GM19099 (cell line): Measurements from ENCODE around the gene KLHL29.

Experiments
- POLR2A ChIP-seq: IDR thresholded peaks from 3 replicates; pipeline ENCODE4 v1.6.1; 2011; ENCODE audit warnings: low read depth; ENCODE audit not compliant: insufficient read length; ENCODE audit errors: extremely low read depth

Gene KLHL29

DNA sequence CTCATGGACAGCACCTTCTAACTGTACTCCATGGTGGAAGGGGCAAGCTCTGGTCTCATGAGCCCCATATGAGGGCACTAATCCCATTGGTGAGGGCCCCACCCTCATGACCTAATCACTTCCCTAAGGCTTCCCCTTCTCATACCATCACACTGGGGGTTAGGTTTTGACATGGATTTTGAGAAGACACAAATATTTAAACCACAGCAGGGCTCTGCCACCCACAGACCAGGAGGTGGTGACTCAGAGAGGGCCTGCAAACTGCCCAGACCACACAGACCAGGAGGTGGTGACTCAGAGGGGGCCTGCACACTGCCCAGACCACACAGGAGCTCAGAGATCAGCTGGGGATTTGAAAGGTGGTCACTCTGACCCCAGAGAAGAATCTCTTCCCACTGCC, 222.0 kb downstream of the KLHL29 start:
- no peak for TF ChIP-seq POLR2A

DNA sequence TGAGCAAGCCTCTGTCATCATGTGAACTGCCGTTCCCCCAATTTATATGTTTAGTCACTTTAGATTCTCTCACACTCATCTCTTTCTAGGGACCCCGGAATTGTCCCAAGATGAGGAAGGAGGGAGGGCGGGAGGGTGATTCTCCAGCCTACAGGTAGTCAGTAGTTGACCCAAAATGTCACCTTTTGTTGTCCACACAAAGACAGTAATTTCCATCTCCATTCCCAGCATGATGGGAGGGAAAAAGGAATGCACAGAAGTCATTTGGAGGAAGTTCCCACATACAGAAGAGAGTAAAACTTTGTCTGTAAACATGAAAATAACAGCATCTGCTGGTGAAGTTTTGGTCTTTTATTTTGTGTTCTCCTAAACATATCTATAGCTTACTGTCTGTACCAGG, 222.9 kb downstream of the KLHL29 start:
- TF ChIP-seq POLR2A, result no peak

DNA sequence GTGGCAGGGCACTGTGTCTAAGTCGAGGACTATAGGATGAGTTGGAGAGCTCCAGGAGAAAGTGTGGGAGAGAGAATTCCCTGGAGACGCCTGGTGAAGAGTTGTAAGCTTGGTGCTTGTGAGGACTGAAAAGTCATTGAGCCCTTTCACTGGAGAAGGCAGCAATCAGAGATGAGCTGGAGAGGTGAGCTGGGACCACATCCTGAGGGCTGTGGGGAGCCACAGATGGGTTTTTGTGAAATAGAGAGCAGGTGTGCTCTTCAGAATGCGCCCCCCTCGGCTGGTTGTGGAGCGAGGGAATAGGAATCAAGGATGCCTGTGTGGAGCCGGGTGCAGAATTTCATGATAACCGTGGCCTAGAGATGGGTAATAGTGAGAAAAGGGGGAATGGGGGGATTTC, 224.3 kb downstream of the KLHL29 start:
- TF ChIP-seq POLR2A, result no peak

DNA sequence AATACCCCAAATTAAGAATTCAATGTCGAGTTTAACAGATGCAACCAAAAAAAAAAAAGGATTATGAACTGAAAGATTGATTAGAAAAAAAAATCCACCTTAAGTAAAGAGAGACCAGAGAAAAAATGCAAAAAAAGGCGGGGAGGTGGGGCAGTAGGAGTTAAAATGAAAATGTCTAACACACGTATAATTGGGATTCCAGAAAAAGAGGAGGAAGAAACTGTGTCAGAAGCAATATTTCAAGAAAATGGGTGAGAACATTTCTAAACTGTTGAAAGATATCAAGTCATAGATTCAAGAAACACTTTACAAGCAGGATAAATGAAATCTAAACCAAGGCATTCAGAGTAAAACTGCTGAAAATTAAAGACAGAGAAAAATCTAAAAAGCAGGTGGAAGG, 226.9 kb downstream of the KLHL29 start:
- TF ChIP-seq POLR2A, result no peak

DNA sequence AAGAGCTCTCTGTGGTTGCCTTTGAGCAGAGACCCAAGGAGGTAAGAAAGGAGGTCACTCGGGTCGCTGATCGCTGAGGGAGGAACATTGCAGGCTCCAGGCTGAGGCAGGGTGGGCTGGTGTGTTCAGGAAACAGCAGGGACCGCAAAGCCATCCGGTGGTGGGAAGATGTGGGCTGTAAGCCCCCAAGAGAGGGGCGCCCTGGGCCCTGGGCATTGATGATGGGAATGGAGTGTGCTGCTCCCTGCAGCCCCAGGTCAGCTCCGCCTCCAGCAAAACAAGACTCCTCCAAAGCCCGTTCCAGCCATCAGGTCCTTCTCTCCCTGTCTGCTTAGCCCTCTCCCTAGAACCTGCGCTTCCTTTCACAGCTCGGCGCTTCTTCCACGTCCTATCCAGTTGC, 229.7 kb downstream of the KLHL29 start:
- TF ChIP-seq POLR2A, result no peak

DNA sequence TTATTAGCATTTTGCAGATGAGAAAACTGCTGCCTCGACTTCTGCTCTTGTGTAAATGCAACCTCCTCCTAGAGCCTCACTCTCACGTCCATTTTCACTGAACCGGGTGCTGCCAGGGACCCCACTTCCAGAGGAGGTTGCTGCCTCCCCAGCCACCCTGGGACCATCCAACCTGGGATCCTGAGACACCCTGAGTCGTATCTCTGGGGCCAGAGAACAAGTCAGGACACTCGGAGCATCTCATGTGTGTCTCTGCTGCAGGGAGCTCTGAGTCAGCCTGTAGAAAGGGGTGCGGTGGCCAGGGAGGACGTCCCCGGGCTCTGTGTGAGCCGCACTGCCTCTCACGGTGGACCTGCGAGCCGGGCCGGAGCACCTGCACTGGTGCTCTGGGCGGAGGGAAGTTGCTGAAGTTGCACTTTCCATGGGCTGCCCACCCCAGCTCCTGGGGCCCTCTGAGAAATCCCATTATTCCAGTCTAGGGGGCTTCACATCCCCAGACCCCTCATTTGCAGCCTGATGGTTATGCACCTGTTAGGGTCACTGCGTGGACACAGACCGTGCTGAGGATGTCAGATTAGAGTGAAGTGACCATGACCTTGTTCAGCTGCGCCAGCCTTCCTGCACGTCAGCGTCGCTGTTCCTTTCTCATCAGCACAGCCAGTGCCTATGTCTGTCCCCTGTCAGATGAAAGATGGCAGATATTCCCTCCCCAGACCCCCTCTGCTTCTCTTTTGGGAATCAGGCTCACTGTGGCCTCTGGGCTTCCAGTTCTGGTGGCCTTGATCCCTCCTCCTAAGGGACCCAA, 230.4 kb downstream of the KLHL29 start:
- TF ChIP-seq POLR2A, result no peak

DNA sequence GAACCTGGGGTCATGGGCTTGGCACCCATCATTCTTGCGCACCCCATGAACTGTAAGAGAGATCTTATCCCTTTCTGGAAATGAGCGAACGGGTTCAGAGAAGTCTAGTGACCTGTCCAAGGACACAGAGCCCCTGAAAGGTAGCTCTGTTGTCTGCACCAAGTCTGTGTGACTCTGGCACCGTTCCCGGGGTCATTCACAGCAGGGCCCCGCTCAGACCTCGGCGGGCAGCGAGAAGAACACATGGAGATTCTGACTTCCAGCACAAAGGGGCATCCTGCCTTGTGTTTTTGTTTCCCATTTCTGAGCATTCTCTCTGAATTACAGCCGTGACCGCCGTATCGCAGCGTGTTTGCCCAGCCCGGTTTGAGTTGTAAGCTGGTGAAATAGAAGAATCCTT, 231.7 kb downstream of the KLHL29 start:
- no peak for TF ChIP-seq POLR2A

DNA sequence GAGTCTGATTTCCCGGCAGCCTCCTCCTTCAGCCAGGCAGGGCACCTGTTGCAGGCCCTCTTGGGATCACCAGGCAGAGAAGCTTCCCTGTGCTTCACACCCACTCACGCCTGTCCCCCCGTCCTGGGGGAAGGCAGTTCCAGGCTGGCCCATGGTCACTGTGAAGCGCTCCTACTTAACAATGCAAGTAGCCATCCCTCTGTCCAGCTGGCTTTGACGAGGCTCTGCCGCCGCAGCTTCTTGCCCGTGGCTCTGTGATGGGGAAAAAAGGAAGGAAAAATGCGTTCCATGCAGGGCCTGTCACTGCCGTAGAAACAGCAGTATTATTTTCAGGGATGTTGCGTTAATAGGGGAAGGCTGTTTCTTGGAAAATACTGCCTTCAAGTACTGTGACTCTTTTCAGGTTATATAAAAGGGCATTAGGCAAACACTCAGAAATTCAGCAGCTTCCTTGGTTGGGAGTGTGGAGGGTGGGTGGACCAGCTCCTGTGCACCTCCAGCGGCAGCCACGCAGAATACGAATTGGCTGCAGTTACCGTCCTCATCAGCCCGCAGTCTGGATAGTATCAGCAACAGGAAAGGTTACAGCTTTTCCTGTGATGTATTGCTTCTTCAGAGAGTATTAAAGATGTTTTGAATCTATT, 232.3 kb downstream of the KLHL29 start:
- no peak for TF ChIP-seq POLR2A

DNA sequence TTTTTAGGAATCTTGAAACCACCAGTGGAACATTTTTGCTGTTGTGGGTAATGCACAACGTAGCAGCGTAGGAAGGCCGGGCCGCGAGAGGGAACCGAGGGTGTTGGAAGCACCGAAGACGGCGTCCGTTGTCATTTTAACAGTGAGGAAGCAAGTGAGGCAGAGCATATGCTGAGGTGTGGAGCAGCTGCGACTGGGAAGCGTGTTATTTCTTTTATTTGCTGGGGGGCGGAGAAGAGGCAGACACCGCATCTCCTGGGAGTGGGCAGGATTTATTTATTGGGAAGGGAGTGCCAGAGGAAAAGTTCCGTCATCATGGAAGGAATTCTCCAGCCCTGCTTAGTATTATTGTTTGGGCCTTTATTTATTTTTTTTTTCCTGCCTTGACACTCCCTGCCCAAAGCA, 232.8 kb downstream of the KLHL29 start:
- TF ChIP-seq POLR2A, result no peak

DNA sequence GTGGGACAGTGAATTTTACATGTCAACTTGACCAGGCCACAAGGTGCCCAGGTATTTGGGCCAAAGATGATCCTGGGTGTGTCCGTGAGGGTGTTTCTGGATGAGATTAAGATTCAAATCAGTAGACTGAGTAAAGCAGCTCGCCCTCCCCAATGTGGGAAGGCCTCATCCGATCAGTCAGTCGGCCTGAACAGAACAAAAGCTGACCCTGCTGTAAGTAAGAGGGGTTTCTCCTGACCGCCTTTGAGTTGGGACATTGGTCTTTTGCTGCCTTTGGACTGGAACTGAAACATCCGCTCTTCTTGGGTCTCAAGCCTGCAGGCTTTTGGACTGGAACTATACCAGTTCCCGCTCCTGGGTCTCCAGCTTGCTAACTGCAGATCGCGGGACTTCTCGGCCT, 233.3 kb downstream of the KLHL29 start:
- TF ChIP-seq POLR2A, result no peak

DNA sequence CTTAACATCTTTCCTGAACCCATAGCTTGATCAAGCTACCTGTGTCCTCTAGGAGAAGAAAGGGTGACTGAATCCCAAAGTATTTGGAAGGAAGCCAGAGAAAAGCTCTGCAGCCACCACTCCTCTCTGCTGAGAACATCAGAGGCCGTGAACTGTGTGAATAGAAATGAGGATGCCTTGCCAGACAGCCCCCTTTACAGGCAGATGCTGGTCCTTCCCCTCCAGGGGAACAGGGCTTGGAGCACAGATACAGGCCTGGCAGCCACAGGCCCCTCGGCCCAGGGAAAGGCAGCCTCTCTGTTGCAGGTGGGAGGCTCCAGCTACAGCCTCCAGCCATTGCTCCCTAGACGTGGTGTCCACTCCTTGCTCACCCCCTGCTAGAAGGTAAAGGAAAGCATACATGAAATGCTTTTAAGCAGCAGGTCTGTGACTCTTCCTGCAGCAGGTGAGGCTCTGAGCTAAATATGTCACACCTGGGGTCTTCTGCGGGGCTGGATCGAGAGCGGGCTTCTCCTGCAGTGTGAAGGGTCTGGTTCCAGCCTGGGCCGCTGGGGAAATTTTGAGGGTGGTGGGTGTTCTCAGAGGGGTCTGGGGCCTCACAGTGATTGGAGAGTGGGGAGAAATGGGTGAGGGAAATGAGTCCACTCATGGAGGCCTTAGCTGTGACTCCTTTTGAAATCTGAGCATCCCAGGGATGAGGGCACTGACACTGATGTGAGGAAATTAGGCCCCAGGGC, 234.0 kb downstream of the KLHL29 start:
- no peak for TF ChIP-seq POLR2A

DNA sequence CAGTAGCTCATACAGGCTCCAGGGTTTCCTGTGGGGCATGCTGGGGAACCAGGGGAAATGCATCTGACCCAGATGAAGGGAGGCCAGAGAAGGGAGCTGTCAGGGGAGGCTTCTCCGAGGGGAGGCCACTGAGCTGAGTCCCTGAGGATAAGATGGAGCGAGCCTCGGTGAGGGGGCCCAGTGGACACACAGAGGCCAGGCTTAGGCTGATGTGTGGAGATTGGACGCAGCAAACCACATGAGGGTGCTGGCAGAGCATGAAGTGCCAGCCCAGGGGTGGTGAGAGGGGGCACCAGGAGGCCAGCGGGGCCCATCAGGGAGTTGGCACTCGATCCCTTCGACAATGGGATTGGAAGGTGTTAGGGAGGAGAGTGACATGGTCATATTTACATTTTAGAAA, 235.0 kb downstream of the KLHL29 start:
- no peak for TF ChIP-seq POLR2A

DNA sequence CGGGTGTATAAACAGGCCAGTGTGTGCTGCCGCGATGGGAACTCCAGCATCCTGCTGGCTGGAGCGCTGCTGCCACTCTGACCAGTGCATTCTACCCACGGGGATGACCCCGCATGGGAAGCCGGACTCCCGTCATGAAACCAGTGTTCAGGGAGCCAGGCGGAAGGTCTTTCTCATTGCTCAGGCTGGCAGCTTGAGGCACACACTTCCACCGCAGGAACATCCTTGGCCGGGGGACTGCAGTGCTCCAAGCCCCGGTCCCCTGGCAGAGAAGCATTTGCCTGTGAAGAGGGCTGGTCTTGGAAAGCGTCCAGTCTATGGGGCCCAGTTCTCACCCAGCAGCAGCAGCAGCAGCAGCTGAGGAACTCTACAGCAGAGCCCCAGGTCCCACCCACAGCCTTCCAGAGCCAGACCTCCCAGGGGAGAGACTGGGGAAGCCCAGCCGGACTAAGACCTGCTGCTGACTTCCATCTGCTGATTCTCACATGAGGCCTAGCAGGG, 235.9 kb downstream of the KLHL29 start:
- no peak for TF ChIP-seq POLR2A

DNA sequence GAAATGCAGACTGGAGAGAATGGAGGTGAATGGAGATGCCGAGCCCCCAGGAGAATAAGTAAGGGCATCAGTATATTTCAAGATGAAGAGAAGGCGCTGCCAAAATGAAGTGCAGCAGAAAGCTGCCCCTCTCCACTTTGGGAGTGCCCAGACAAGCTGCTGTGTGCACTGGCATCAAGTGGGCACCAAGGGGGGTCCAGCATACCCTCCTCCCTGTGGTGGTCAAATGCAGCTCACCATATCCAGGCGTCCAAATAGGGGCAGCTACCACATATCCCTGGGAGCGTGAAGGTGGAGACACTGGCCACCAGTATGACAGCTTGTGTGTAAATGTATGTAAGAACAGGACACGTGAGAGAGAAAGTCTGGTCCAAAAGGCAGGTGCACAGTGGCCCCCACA, 236.6 kb downstream of the KLHL29 start:
- no peak for TF ChIP-seq POLR2A

DNA sequence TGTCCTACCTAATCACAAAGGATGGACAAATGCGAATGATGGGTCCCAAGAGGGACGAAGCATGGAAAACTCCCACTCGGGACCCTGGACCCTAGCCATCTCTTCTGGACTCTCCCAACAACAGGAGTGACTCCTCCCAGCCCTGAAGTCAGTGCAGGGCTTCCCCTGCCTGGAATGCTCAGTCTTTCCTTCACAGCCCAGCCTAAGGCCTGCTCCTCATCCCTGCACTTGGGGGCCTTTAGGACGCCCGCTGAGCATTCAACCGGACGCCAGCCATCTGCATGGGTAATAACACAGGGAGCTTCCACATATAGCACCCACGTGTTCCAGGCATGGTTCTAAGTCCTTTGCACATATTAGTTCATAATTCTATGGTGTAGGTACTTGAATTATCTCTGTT, 237.5 kb downstream of the KLHL29 start:
- no peak for TF ChIP-seq POLR2A
